GM21825 (cell line): ENCODE data around the gene NPAS3.

Experiments
- ATAC-seq: cut with Tn5 transposase; IDR thresholded peaks from one replicate; pipeline ENCODE4 v1.9.1; 2021; ENCODE audit warnings: mild to moderate bottlenecking, moderate library complexity; ENCODE audit not compliant: unreplicated experiment

NPAS3 gene

DNA sequence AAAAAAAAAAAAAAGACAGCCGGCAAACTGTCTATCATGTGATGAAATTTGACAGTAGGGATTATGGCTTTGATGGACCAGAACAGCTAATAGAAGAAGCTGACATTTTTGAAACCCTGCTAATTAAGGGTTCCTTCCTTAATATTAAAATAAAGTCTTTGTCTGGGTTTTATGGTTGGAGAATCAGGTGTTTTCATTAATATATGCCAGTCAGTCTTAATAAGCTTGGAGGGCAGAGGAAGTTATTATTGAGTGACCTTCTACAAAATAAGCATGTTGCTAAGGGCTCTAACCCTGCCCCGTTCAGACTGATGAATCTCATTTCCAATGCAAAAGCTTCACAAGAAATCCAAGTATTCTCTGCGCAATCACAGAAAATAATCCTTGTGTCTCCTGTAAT is 722.4 kb downstream of the NPAS3 start:
- ATAC-seq = no peak

GRCh38 chr14:33668066-33668465 is 729.4 kb downstream of the NPAS3 start:
- no peak for ATAC-seq

DNA sequence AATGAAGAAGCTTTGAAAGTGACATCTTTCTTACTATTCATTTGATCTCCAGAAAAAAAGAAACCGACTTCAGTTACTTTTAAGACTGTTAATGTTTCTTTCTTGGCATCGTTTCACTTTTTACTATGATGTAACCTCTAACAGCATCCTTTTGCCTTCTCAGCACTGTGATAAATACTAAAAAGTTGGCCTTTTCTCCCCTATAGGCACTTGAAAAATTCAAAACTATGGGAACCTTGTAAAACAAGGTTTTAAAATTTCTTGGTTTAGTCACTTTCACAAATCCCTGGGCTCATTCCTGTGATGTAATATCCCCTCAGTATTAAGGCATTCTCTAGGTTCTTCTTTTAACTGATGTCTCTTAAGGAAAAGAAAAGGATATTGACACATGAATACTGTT is 730.4 kb downstream of the NPAS3 start:
- ATAC-seq = no peak

- no peak for ATAC-seq
These were observed 731.6 kb downstream of the NPAS3 start for GRCh38 chr14:33670235-33670634.

- no peak for ATAC-seq
These were observed 732.9 kb downstream of the NPAS3 start for GRCh38 chr14:33671556-33671955.

DNA sequence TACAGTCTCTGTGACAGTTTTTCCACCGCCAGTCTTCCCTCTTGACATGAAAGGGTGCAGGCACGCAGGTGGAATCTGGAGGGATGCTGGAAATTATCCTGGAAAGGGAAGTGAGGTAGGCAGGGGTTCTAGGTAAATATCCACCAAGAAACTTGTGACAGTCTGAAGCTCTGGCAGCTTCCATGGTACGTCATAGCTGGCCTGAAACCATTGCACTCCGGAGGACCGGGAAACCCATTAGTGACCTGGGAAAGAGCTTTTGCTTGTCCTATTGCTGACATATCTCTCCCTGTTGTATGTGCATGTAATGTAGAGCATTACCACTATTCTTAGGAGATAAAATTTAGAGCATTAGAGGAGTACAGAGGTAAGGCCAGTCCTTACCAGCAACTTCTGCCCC is 736.2 kb downstream of the NPAS3 start:
- no peak for ATAC-seq

GRCh38 chr14:33675415-33676130 is 736.9 kb downstream of the NPAS3 start:
- ATAC-seq = no peak

- ATAC-seq = no peak
These were observed 737.5 kb downstream of the NPAS3 start for GRCh38 chr14:33676135-33676566.

- no peak for ATAC-seq
These were observed 738.2 kb downstream of the NPAS3 start for GRCh38 chr14:33676891-33677290.

DNA sequence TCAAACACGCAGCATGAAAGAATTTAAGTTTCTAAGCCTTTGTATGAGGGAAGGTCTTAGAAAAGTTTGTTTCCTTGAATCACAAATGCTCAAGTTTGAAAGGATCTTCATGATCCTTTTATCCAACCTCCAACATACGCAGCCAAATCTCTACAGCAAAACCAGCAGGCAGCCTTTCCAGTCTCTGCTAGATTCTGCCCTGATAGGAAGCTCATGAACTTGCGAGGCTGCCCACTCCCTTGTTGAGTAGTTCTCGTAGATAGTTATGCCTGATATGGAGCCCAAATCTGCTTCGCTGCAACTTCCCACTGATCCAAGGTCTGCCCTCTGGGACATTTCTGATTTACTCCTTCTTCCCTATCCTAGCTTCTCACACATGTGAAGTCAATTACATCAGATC is 739.3 kb downstream of the NPAS3 start:
- ATAC-seq = no peak

DNA sequence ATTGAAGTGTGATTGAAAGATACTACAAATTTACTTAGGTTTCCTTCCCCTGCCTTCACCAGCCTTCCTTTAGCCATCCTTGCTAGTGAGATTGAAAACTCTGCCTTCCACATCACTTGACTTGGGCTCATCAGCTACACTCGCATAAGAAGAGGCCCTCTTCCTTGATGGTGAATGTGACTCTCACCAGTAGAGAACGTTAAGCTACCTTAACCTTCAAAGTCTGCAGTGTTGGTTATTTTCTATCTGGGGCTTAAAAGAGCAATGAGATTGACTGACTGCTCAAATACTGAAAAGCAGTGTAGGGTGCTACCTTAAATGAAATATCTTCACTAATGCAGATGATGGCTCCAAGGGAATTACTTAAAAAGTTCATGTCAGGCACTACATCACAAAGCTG is 740.3 kb downstream of the NPAS3 start:
- no peak for ATAC-seq

GRCh38 chr14:33679461-33680225 is 741.0 kb downstream of the NPAS3 start:
- ATAC-seq = no peak

- no peak for ATAC-seq
These were observed 742.2 kb downstream of the NPAS3 start for GRCh38 chr14:33680873-33681272.

GRCh38 chr14:33682760-33683159 is 744.1 kb downstream of the NPAS3 start:
- no peak for ATAC-seq

DNA sequence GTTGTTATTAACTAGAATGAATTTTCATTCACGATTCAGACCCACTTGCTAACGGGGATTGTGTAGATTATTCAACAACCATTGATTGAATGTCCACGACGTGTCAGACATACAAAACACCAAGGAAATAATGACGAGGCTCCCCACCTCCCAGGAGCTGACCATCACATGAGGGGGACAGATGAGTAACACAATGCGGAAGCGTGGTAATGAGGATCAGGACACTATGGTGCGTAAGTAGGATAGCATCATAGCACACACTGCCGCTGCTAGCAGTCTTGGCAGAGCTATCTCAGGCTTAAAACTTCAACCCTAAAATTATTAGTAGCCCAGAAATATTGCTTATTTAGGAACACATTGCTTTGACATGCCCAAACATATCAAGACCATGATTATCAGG is 746.3 kb downstream of the NPAS3 start:
- no peak for ATAC-seq

GRCh38 chr14:33685698-33686097 is 747.0 kb downstream of the NPAS3 start:
- no peak for ATAC-seq

DNA sequence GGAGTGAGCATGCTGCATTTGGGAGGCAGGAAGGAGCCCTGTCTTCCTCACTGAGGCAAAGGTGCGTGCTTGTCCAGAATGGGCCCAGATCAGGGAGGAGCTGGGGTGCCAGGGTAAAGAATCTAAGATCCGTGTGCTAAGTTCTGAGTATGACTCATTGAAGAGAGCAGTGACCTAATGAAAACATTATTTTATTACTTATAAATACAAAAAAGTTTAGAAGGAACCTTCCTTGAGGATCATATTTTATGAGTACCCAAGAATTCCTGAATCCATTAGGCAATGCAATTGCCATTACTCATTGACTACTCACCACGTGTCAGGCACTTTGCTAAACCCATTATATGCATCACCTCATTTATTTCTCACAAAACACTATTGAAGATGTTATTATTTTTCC is 747.5 kb downstream of the NPAS3 start:
- ATAC-seq = no peak

- no peak for ATAC-seq
These were observed 748.2 kb downstream of the NPAS3 start for GRCh38 chr14:33686856-33687255.

DNA sequence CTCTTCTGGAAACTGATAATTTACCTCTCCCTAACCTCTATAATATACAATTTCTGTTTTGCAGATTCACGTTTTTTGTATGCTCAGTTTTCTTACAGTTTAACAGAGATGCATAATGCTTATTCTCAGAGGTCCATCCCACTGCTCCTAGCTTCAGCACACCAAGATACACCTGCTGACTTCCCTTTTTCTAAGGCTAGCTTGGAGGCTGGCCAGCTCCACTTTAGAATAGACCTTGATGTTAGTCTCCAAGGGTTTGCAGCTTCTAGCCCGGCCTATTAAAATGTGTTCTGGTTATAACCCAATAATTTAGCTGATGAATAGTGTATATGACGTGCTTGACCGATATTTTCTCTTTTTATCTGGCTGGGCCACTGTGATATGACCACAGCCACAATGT is 751.0 kb downstream of the NPAS3 start:
- no peak for ATAC-seq

DNA sequence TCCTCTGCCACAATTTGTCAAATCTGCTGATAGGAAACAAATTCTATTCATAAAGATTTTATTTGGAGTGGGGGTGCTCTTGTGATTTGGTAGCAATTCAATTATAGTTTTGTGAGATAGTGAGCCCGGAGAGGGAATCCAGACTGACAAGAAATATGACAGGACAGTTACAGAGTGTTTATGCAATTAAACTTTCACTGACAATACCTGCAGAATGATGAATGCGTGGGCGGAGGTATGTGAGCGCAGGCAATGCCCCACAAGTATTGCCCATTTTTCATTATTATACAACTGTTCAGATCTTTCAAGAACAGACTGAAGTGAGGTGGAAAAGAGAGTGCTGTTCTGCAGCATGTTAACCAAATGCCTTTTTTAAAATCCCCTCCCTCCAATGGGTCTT is 753.2 kb downstream of the NPAS3 start:
- ATAC-seq = no peak

DNA sequence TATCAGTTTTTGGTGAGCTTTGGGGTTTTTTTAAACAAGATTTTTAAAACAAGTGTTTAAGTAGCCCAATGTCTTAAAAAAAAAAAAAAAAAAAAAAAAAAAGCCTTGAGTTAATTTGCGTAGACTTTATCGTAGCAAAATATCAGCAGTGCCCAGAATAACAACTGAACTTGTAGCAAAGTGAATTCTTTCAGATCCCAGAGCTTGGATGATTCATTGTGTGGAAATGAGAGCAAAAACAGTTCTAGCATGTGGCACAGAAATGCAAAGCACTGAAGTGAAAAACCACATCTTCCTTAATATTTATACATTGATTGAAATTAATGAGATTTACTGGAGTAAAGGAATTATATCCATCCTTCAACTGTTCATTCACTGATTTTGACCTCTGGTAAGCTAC is 754.1 kb downstream of the NPAS3 start:
- ATAC-seq = no peak

GRCh38 chr14:33693237-33693636 is 754.6 kb downstream of the NPAS3 start:
- no peak for ATAC-seq

- no peak for ATAC-seq
These were observed 757.5 kb downstream of the NPAS3 start for GRCh38 chr14:33696165-33696564.
